GM10266 (cell line): Measurements from ENCODE around the gene SLC5A9.
"Not testable (repeated sequence)": the region's sequence is repeated elsewhere in the genome, so short reads cannot be mapped to it uniquely, and the experiment has no call there.

Experiments
- DNase-seq: peaks from one replicate; pipeline ENCODE4 v3.0.0; 2012; ENCODE audit errors: extremely low spot score
- CTCF ChIP-seq: IDR thresholded peaks from 2 replicates; pipeline ENCODE4 v1.5.1; 2012; ENCODE audit warnings: mild to moderate bottlenecking, low read depth; ENCODE audit not compliant: control insufficient read depth, insufficient read depth; ENCODE audit errors: missing control alignments

SLC5A9 gene

GRCh38 chr1:48251821-48252220, 29.3 kb downstream of the SLC5A9 start:
- TF ChIP-seq CTCF, result no peak
- no peak for DNase-seq

- TF ChIP-seq CTCF, result no peak
- DNase-seq, result no peak
Measured at GRCh38 chr1:48254254-48254653, 31.7 kb downstream of the SLC5A9 start.

GRCh38 chr1:48258106-48258505, 35.6 kb downstream of the SLC5A9 start:
- no peak for TF ChIP-seq CTCF
- no peak for DNase-seq

- TF ChIP-seq CTCF, result no peak
- DNase-seq, result no peak
Measured at GRCh38 chr1:48261881-48262400, 39.4 kb downstream of the SLC5A9 start.

GRCh38 chr1:48263041-48263440, 40.5 kb downstream of the SLC5A9 start:
- no peak for TF ChIP-seq CTCF
- DNase-seq, result no peak

- DNase-seq, result no peak
- TF ChIP-seq CTCF, result no peak
Measured at GRCh38 chr1:48266576-48266975, 44.1 kb downstream of the SLC5A9 start.

GRCh38 chr1:48277437-48277836, 54.9 kb downstream of the SLC5A9 start:
- DNase-seq, result not testable (repeated sequence)

GRCh38 chr1:48282329-48282728, 59.8 kb downstream of the SLC5A9 start:
- not testable (repeated sequence) for DNase-seq

GRCh38 chr1:48284696-48285420, 62.3 kb downstream of the SLC5A9 start:
- not testable (repeated sequence) for DNase-seq
